Bone marrow (tissue), 2 donors: ENCODE measurements around the gene RFK.
"Not testable (repeated sequence)": the region's sequence is repeated elsewhere in the genome, so short reads cannot be mapped to it uniquely, and the experiment has no call there.

Source experiments
- DNase-seq, 2 donors: peaks; one replicate each; lab custom pipeline; 2025; lab: John Stamatoyannopoulos, UW

RFK gene

GRCh38 chr9:76370396-76371023, 23.7 kb downstream of the RFK start:
- no peak for DNase-seq

GRCh38 chr9:76369583-76369982, 24.6 kb downstream of the RFK start:
- no peak for DNase-seq

- no peak for DNase-seq
These were observed 28.0 kb downstream of the RFK start for GRCh38 chr9:76366275-76366674.

GRCh38 chr9:76365028-76365427, 29.2 kb downstream of the RFK start:
- DNase-seq, result no peak

- DNase-seq, result no peak
These were observed 31.2 kb downstream of the RFK start for GRCh38 chr9:76363032-76363395.

GRCh38 chr9:76362332-76363031, 31.7 kb downstream of the RFK start:
- not testable (repeated sequence) for DNase-seq

- DNase-seq, result no peak
These were observed 34.5 kb downstream of the RFK start for GRCh38 chr9:76359766-76360165.

GRCh38 chr9:76359365-76359764, 34.9 kb downstream of the RFK start:
- DNase-seq, result no peak

GRCh38 chr9:76358628-76359280, 35.5 kb downstream of the RFK start:
- no peak for DNase-seq

GRCh38 chr9:76357555-76357954, 36.7 kb downstream of the RFK start:
- no peak for DNase-seq

- DNase-seq, result no peak
These were observed 38.3 kb downstream of the RFK start for GRCh38 chr9:76355886-76356285.

- no peak for DNase-seq
These were observed 40.0 kb downstream of the RFK start for GRCh38 chr9:76354221-76354620.

GRCh38 chr9:76353280-76353679, 40.9 kb downstream of the RFK start:
- DNase-seq, result no peak

- DNase-seq, result no peak
These were observed 42.1 kb downstream of the RFK start for GRCh38 chr9:76352026-76352620.

GRCh38 chr9:76351006-76351405, 43.2 kb downstream of the RFK start:
- no peak for DNase-seq

- DNase-seq, result no peak
These were observed 44.4 kb downstream of the RFK start for GRCh38 chr9:76349865-76350264.

- DNase-seq, result no peak
These were observed 51.4 kb downstream of the RFK start for GRCh38 chr9:76342858-76343257.

GRCh38 chr9:76342201-76342600, 52.0 kb downstream of the RFK start:
- DNase-seq, result no peak

- no peak for DNase-seq
These were observed 52.6 kb downstream of the RFK start for GRCh38 chr9:76341616-76342015.

GRCh38 chr9:76338418-76338817, 55.8 kb downstream of the RFK start:
- no peak for DNase-seq

- DNase-seq, result no peak
These were observed 58.2 kb downstream of the RFK start for GRCh38 chr9:76336027-76336426.
